Measurements from ENCODE around the gene IL18RAP.

IL18RAP gene

DNA sequence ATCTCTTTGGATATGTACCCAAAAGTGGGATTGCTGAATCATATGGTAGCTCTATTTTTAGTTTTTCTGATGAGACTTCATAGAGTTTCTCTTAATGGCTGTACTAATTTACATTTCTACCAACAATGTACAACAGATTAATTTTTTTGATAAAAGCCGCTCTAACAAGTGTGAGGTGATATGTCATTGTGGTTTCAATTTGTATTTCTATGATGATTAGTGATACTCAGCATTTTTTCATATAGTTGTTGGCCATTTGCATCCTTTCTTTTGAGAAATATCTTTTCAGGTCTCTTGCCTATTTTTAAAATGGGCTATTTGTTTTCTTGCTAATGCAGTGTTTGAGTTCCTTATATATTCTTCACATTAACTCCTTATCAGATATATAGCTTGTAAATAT lies 4.3 kb downstream of the IL18RAP start:
- no peak for DNase-seq (ENCODE audit: low spot score)
- TF ChIP-seq, protein P1, sequence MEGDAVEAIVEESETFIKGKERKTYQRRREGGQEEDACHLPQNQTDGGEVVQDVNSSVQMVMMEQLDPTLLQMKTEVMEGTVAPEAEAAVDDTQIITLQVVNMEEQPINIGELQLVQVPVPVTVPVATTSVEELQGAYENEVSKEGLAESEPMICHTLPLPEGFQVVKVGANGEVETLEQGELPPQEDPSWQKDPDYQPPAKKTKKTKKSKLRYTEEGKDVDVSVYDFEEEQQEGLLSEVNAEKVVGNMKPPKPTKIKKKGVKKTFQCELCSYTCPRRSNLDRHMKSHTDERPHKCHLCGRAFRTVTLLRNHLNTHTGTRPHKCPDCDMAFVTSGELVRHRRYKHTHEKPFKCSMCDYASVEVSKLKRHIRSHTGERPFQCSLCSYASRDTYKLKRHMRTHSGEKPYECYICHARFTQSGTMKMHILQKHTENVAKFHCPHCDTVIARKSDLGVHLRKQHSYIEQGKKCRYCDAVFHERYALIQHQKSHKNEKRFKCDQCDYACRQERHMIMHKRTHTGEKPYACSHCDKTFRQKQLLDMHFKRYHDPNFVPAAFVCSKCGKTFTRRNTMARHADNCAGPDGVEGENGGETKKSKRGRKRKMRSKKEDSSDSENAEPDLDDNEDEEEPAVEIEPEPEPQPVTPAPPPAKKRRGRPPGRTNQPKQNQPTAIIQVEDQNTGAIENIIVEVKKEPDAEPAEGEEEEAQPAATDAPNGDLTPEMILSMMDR (IDR thresholded peaks at IDR 0.05; ENCODE audit: borderline replicate concordance, control extremely low read depth, extremely low read depth, insufficient read depth, missing control alignments), result no peak
- in situ Hi-C loops (cut with MboI; ENCODE audit: low sequenced_read_pairs, unreplicated experiment), result no loop called here

DNA sequence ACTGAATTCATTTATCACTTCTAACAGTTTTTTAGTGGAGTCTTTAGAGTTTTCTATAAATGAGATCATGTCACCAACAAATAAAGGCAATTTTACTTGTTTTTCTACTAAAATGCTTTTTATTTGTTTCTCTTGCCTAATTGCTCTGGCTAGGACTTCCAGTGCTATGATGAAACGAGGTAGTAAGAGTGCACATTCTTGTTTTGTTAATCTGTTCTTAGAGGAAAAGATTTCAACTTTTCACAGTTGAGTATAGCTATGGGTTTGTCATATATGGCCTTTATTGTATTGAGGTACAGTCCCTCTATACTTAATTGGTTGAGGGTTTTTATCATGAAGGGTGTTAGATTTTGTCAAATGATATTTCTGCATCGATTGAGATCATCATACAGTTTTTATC lies 5.6 kb downstream of the IL18RAP start:
- TF ChIP-seq, protein P1 (IDR thresholded peaks at IDR 0.05; ENCODE audit: borderline replicate concordance, control extremely low read depth, extremely low read depth, insufficient read depth, missing control alignments), result no peak
- in situ Hi-C loops (cut with MboI; ENCODE audit: low sequenced_read_pairs, unreplicated experiment), result no loop called here
- no peak for DNase-seq (ENCODE audit: low spot score)

DNA sequence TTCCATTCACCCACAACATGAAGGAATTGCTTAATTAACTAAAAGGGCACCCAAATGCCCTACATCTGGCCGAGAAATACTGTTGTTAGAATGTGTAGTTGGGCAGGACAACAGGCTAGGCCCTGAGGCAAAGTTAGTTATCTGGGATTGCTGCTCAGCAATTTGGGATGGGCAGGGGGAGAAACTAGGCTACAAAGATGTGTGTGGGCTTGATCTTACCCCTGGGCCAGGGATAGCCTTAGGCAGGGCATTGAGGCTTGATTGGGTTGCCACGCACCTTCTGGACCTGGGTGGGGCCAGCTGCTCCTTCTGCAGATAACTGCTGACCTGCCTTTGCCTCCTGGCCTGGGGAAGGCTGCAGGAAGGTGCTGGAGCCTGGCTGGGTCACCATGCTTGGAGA lies 9.4 kb downstream of the IL18RAP start:
- in situ Hi-C loops (cut with MboI; ENCODE audit: low sequenced_read_pairs, unreplicated experiment), result loop anchor here (10.0 kb wide), 1 partner anchor 68 kb away; no protein-coding TSS in a partner anchor
- no peak for DNase-seq (ENCODE audit: low spot score)
- TF ChIP-seq, protein P1 (IDR thresholded peaks at IDR 0.05; ENCODE audit: borderline replicate concordance, control extremely low read depth, extremely low read depth, insufficient read depth, missing control alignments), result no peak

DNA sequence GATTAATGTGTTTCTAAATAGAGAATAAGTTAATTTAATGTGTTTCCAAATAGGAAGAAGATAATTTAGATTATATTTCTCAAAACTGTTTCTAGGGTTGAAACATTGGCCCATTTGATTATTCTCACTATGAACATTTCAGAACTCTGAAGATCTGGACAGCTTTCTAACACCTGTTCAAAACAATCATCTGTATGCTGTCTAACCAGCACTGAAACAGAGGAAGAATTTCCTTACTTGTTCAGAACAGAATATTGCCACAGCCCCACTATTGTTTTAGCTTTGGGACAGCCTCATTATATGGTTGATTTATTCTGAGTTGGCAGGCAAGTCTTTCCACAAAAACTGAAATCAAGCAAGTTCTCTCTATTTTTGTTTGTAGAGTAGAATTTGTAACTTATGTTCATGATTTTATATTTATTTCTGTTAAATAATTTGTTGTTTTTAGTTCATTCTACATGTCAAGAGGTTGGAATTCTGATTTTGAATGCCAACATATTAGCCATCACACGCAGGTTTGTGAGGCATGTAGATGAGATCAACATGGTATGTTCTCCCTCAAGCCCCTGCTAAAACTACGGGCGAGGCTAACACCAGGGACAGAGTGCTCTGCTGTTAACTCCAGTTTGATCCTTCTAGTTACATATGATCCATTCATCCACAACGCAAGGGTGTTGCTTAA lies 11.2 kb downstream of the IL18RAP start:
- DNase-seq (ENCODE audit: low spot score), result no peak
- in situ Hi-C loops (cut with MboI; ENCODE audit: low sequenced_read_pairs, unreplicated experiment), result loop anchor here (10.0 kb wide), 1 partner anchor 69 kb away; no protein-coding TSS in a partner anchor
- TF ChIP-seq, protein P1 (IDR thresholded peaks at IDR 0.05; ENCODE audit: borderline replicate concordance, control extremely low read depth, extremely low read depth, insufficient read depth, missing control alignments), result no peak

DNA sequence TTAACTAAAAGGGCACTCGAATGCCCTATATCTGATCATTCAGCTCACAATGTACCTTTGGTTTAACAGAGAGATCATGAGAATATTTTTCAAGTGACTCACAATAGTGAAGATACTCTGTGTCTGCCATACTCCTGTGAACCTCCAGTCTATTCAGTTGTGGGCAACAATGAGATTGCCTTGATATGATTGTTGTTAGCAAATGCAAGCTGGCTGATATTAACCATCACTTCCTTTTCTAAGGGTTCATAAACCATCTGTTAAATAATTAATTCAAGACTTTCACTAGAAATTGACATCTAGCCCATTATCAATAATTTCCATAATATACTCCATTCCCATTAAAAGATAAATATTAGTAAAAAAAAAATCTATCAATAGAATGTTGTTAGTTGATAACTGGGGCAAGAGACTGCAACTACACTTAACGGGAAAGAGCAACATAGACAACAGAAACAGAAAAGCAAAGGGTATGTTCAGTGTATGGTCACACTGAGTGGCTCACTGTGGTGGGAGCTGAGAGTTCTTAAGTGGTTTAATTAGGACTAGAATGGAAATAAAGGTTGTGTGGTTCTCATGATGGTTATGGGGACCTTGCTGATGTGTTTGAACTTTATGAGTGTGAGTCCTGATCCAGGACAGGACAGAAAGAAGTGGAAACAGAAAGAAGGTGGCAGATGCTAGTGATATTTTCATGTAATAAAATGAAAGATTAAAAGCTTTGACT lies 11.9 kb downstream of the IL18RAP start:
- no peak for DNase-seq (ENCODE audit: low spot score)
- TF ChIP-seq, protein P1 (IDR thresholded peaks at IDR 0.05; ENCODE audit: borderline replicate concordance, control extremely low read depth, extremely low read depth, insufficient read depth, missing control alignments), result no peak
- in situ Hi-C loops (cut with MboI; ENCODE audit: low sequenced_read_pairs, unreplicated experiment), result loop anchor here (10.0 kb wide), 1 partner anchor 70 kb away; no protein-coding TSS in a partner anchor

DNA sequence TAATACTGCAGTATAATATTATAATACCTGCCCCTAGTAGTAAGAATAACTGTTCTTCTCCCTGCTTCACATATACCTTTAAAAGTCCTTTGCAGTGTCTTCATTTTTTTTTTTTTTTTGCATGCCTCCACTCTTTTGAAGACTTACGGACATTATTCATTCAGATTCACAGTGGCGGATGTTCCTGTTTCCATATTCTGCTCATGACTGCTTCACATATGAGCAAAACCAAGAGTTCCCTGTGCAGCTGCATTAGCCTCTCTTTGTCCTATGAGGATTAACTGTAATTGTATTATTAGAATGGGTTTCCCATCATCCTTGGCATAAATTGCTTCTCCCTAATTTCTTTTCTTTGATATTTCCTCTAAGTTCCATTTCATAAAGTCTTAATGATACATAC lies 12.8 kb downstream of the IL18RAP start:
- in situ Hi-C loops (cut with MboI; ENCODE audit: low sequenced_read_pairs, unreplicated experiment), result loop anchor here (10.0 kb wide), 1 partner anchor 71 kb away; no protein-coding TSS in a partner anchor
- TF ChIP-seq, protein P1 (IDR thresholded peaks at IDR 0.05; ENCODE audit: borderline replicate concordance, control extremely low read depth, extremely low read depth, insufficient read depth, missing control alignments), result no peak
- DNase-seq (ENCODE audit: low spot score), result no peak

All from GM13976 (cell line).